CD4-positive, alpha-beta T cell (primary cell): ENCODE data around the gene CFAP73. TPM values are rescaled to one million over a fixed set of nuclear protein-coding genes. Genes with fewer than 3 reads are reported as not detected.

Source experiments
- ATAC-seq: fragments of 200-7000 bp; cut with Tn5 transposase; one replicate; pipeline ENCODE4 v1.10.0; 2022; ENCODE audit warnings: mild to moderate bottlenecking; ENCODE audit not compliant: poor library complexity
- CTCF ChIA-PET: fragments of 350-600 bp; sonication (Branson Sonifier 250); formaldehyde crosslinking; loops from one replicate; lab custom pipeline; 2021; ENCODE audit warnings: antibody characterized with exemption, inconsistent platforms; lab: Charles Lee
- POLR2A ChIA-PET: fragments of 350-600 bp; sonication (Branson Sonifier 250); formaldehyde crosslinking; loops from one replicate; lab custom pipeline; 2021; ENCODE audit warnings: antibody characterized with exemption, inconsistent platforms; lab: Charles Lee
- DNase-seq, 14 experiments: peaks; one replicate each; pipeline ENCODE4 v3.0.0-alpha.2; 2013 to 2020; ENCODE audit warnings: mixed read lengths in 2 of 14
- H3K27ac ChIP-seq, 2 donors: one replicate each; pipeline versions ENCODE4 v1.5.1 to v1.7.0; 2013; ENCODE audit warnings: low read length in 2 of 2, low read depth in 1 of 2, mild to moderate bottlenecking in 1 of 2
- H3K27me3 ChIP-seq, 2 experiments: 1 replicate in 1 of 2; 2 replicates in 1 of 2; pipeline versions ENCODE4 v1.6.1 to v1.7.0; 2013; ENCODE audit warnings: low read length in 2 of 2, control low read depth in 1 of 2, mild to moderate bottlenecking in 1 of 2, moderate library complexity in 1 of 2; ENCODE audit not compliant: insufficient read depth in 2 of 2, control insufficient read depth in 1 of 2
- H3K36me3 ChIP-seq: one replicate; pipeline ENCODE4 v1.6.1; 2013; ENCODE audit warnings: low read length, control low read depth; ENCODE audit not compliant: insufficient read depth
- H3K4me1 ChIP-seq: one replicate; pipeline ENCODE4 v1.6.1; 2013; ENCODE audit warnings: low read length, control low read depth; ENCODE audit not compliant: insufficient read depth
- H3K4me3 ChIP-seq: one replicate; pipeline ENCODE4 v1.5.1; 2013; ENCODE audit warnings: mild to moderate bottlenecking, low read length, moderate library complexity
- H3K9me3 ChIP-seq, 2 experiments: 1 replicate in 1 of 2; 2 replicates in 1 of 2; pipeline versions ENCODE4 v1.6.1 to v1.7.0; 2013; ENCODE audit warnings: low read length in 2 of 2, mild to moderate bottlenecking in 2 of 2, control low read depth in 1 of 2, moderate library complexity in 1 of 2; ENCODE audit not compliant: control insufficient read depth in 1 of 2, insufficient read depth in 1 of 2
- H3K27ac Mint-ChIP-seq: one replicate; pipeline ENCODE4 v1.8.0; 2020; ENCODE audit warnings: mixed read lengths
- H3K27me3 Mint-ChIP-seq: one replicate; pipeline ENCODE4 v1.8.0; 2021; ENCODE audit warnings: mixed read lengths
- H3K36me3 Mint-ChIP-seq: one replicate; pipeline ENCODE4 v1.8.0; 2021; ENCODE audit warnings: low read depth, mixed read lengths
- H3K4me1 Mint-ChIP-seq: one replicate; pipeline ENCODE4 v1.8.0; 2021; ENCODE audit warnings: low read depth, mixed read lengths
- H3K4me3 Mint-ChIP-seq: one replicate; pipeline ENCODE4 v1.8.0; 2020; ENCODE audit warnings: mild to moderate bottlenecking, mixed read lengths
- H3K9me3 Mint-ChIP-seq: one replicate; pipeline ENCODE4 v1.8.0; 2020; ENCODE audit warnings: mixed read lengths
- intact Hi-C, 2 experiments: fragments of 100-400 bp; cut with DNase I in 1 of 2; cut with micrococcal nuclease in 1 of 2; formaldehyde crosslinking; loops; one replicate each; pipeline versions ENCODE4 v1.15.1 to v1.9.0; 2023 to 2025; cut with DNase I, micrococcal nuclease
- total RNA-seq, 174 experiments: library from RNA in 2 of 174; stranded (reverse) in 2 of 174; gene quantifications; one replicate each; pipeline ENCODE4 v1.2.3 and lab custom pipeline; 2021 to 2026
- TF ChIP-seq, protein P1 (sequence below): fragments of 200-600 bp; IDR thresholded peaks from one replicate; pipeline ENCODE4 v1.8.0; 2022; ENCODE audit warnings: antibody characterized with exemption, mild to moderate bottlenecking

CFAP73 gene
- total RNA-seq, 2 experiments from 2014 or later, result 0.92 to 1.2 TPM

GRCh38 chr12:113142173-113142885 lies 7.2 kb upstream of the CFAP73 start:
- TF ChIP-seq, protein P1, sequence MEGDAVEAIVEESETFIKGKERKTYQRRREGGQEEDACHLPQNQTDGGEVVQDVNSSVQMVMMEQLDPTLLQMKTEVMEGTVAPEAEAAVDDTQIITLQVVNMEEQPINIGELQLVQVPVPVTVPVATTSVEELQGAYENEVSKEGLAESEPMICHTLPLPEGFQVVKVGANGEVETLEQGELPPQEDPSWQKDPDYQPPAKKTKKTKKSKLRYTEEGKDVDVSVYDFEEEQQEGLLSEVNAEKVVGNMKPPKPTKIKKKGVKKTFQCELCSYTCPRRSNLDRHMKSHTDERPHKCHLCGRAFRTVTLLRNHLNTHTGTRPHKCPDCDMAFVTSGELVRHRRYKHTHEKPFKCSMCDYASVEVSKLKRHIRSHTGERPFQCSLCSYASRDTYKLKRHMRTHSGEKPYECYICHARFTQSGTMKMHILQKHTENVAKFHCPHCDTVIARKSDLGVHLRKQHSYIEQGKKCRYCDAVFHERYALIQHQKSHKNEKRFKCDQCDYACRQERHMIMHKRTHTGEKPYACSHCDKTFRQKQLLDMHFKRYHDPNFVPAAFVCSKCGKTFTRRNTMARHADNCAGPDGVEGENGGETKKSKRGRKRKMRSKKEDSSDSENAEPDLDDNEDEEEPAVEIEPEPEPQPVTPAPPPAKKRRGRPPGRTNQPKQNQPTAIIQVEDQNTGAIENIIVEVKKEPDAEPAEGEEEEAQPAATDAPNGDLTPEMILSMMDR, result no peak
- Histone ChIP-seq H3K4me3 (no peak overlapping the region), H3K4me1 (peaks cover 4% of the 10 kb centered on the region), H3K27me3 (no peaks in the 10 kb centered on the region), H3K27ac (peak overlapping the region in 1 of 2 donors; percentile 40), H3K9me3 (no peaks in the 10 kb centered on the region), H3K36me3 (no peaks in the 10 kb centered on the region)
- no peaks in the 10 kb centered on the region for H3K4me1 Mint-ChIP-seq
- ATAC-seq (no peak), DNase-seq (peak in 2 of 14 experiments; percentile 60 to 71)
- no peaks in the 10 kb centered on the region for H3K27me3 Mint-ChIP-seq
- POLR2A ChIA-PET, result no interaction called here
- H3K27ac Mint-ChIP-seq, result no peak overlapping the region
- H3K36me3 Mint-ChIP-seq, result no peaks in the 10 kb centered on the region
- peaks cover 4% of the 10 kb centered on the region for H3K9me3 Mint-ChIP-seq
- CTCF ChIA-PET, result no interaction called here
- intact Hi-C loops, result no loop called here
- no peak overlapping the region for H3K4me3 Mint-ChIP-seq

DNA sequence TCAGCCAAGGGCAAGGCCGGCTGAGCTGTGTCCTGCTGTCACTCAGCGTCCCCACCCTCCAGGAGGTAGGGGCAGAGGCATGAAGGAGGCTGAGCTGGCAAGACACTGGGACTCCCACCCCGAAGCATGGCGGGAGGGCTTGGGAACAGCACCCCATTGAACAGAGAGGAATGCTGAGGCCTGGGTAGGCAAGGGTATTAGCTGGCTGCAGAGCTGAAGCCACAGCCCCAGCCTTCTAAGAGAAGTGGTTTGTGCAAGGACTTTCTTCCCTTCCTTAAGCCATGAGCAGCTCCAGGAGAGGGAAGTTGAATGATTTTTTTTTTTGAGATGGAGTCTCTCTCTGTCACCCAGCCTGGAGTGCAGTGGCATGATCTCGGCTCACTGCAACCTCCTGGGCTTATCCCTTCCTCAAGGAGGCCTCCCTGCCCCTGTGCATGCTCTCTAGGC lies 6.6 kb upstream of the CFAP73 start:
- Histone ChIP-seq H3K36me3 (no peaks in the 10 kb centered on the region), H3K4me3 (no peak overlapping the region), H3K27me3 (no peaks in the 10 kb centered on the region), H3K9me3 (peaks cover 0 to 4% of the 10 kb centered on the region in 2 experiments), H3K4me1 (peaks cover 4% of the 10 kb centered on the region), H3K27ac (no peak overlapping the region)
- CTCF ChIA-PET, result no interaction called here
- no peak overlapping the region for H3K4me3 Mint-ChIP-seq
- H3K4me1 Mint-ChIP-seq, result no peaks in the 10 kb centered on the region
- no peaks in the 10 kb centered on the region for H3K27me3 Mint-ChIP-seq
- no peaks in the 10 kb centered on the region for H3K36me3 Mint-ChIP-seq
- POLR2A ChIA-PET, result no interaction called here
- peaks cover 4% of the 10 kb centered on the region for H3K9me3 Mint-ChIP-seq
- ATAC-seq (no peak), DNase-seq (no peak)
- intact Hi-C loops, result no loop called here
- TF ChIP-seq, protein P1, result no peak
- no peak overlapping the region for H3K27ac Mint-ChIP-seq

DNA sequence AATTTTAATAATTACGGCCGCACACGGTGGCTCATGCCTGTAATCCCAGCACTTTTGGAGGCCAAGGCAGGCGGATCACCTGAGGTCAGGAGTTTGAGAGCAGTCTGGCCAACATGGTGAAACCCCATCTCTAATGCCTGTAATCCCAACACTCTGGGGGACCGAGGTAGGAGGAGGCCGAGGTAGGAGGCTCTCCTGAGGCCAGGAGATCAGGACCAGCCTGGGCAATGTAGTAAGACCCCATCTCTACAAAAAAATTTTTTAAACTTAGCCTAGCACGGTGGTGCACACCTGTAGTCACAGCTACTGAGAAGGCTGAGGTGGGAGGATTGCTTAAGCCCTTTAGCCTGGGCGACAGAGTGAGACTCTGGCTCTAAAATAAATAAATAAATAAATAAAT lies 5.6 kb upstream of the CFAP73 start:
- no peaks in the 10 kb centered on the region for H3K27me3 ChIP-seq
- H3K27ac ChIP-seq, result no peak overlapping the region
- Mint-ChIP-seq H3K4me3 (no peak overlapping the region), H3K9me3 (peaks cover 4% of the 10 kb centered on the region), H3K36me3 (no peaks in the 10 kb centered on the region), H3K27me3 (no peaks in the 10 kb centered on the region), H3K27ac (no peak overlapping the region), H3K4me1 (no peaks in the 10 kb centered on the region)
- peaks cover 4% of the 10 kb centered on the region for H3K4me1 ChIP-seq
- TF ChIP-seq, protein P1, result no peak
- H3K36me3 ChIP-seq, result no peaks in the 10 kb centered on the region
- ATAC-seq, result no peak
- ChIA-PET POLR2A (no interaction called here), CTCF (no interaction called here)
- H3K9me3 ChIP-seq, result peaks cover 0 to 5% of the 10 kb centered on the region in 2 experiments
- H3K4me3 ChIP-seq, result no peak overlapping the region
- no peak for DNase-seq
- intact Hi-C loops, result no loop called here
